ENCODE data around the gene QRSL1. TPM values are rescaled to one million over a fixed set of nuclear protein-coding genes. Genes with fewer than 3 reads are reported as not detected.
A peak's percentile ranks its signal among the peaks of the same experiment; 100 is the strongest.

QRSL1 gene
- total and polyA plus RNA-seq, 10 of the 15 experiments (the other 5 are each of a cell fraction or from before 2014, with no cell fraction given) = 11.9 to 23.5 (median 15.5) TPM

- RAD21 ChIA-PET (ENCODE audit: unreplicated experiment) = interaction anchor here (0.8 kb wide), 1 partner anchor 20 kb away, joined by 3 read pairs; no protein-coding TSS in a partner anchor
- no peak overlapping the region for H3K27ac ChIP-seq (ENCODE audit: control insufficient read depth, insufficient read depth)
- no peak overlapping the region for H3K4me3 ChIP-seq
- ATAC-seq = no peak
- WGBS (ENCODE audit: insufficient coverage, insufficient replicate concordance, low lambda C conversion rate, missing lambda C conversion rate) = 100% methylated on average over 4 of the region's 4 CpGs
- no peak overlapping the region for H3K4me2 ChIP-seq (ENCODE audit: control insufficient read depth, insufficient read depth)
- no peaks in the 10 kb centered on the region for H3K79me2 ChIP-seq (ENCODE audit: control insufficient read depth, insufficient read depth, low read length)
- TF ChIP-seq NR2F1 (conservative IDR thresholded peaks at IDR 0.05) = no peak
- peak; percentile 97 for TF ChIP-seq CBX5 (IDR thresholded peaks at IDR 0.05; ENCODE audit: low read depth)
- TF ChIP-seq CHD4 (IDR thresholded peaks at IDR 0.05) = no peak
- TF ChIP-seq IRF4 (IDR thresholded peaks at IDR 0.05; ENCODE audit: low read depth, low read length) = no peak
- no peak for TF ChIP-seq EED (IDR thresholded peaks at IDR 0.05; ENCODE audit: low read depth)
- no peak overlapping the region for H2AFZ ChIP-seq (ENCODE audit: control insufficient read depth, low read depth, low read length)
- no peak for FAIRE-seq
- H3K4me1 ChIP-seq (ENCODE audit: control insufficient read depth, insufficient read depth, low read length) = no peaks in the 10 kb centered on the region
- H4K20me1 ChIP-seq (ENCODE audit: control insufficient read depth, insufficient read depth) = no peaks in the 10 kb centered on the region
- POLR2A ChIA-PET = interaction anchor here (1.0 kb wide), 1 partner anchor 23 kb away, joined by 3 read pairs; no protein-coding TSS in a partner anchor
- H3K9me3 ChIP-seq (replicated peaks; ENCODE audit: control insufficient read depth, insufficient read depth, low read length) = peaks cover 8% of the 10 kb centered on the region
- no peaks in the 10 kb centered on the region for H3K27me3 ChIP-seq (replicated peaks in 1 of 2; ENCODE audit: control insufficient read depth in 2 of 2, insufficient read depth in 2 of 2, low read length in 1 of 2)
- H3K9ac ChIP-seq (ENCODE audit: control insufficient read depth, insufficient read depth, low read length) = no peak overlapping the region
- no TSS peak for BruUV-seq (replicated peaks)
- in situ Hi-C loops (cut with MboI) = no loop called here
- intact Hi-C loops (cut with micrococcal nuclease; ENCODE audit: unreplicated experiment) = no loop called here
- no peak for DNase-seq (ENCODE audit: low read depth, low spot score)
- H3K36me3 ChIP-seq (ENCODE audit: control insufficient read depth in 2 of 2, insufficient read depth in 2 of 2, low read length in 1 of 2) = peaks cover 4 to 20% of the 10 kb centered on the region in 2 experiments
- CTCF ChIA-PET = interaction anchor here (0.7 kb wide), 1 partner anchor 8 kb away, joined by 3 read pairs; no protein-coding TSS in a partner anchor
- SMC1A ChIA-PET (ENCODE audit: uncharacterized antibody, unreplicated experiment) = interaction anchor here (0.6 to 2.5 kb wide), 3 partner anchors 14 to 223 kb away, joined by 3 to 6 read pairs (median 6); no protein-coding TSS in a partner anchor
These were observed 29.1 kb downstream of the QRSL1 start for GRCh38 chr6:106658469-106658868.

GRCh38 chr6:106659859-106660258 is 30.5 kb downstream of the QRSL1 start:
- ChIA-PET SMC1A (ENCODE audit: uncharacterized antibody, unreplicated experiment) (interaction anchor here (0.7 to 1.8 kb wide), 3 partner anchors 14 to 88 kb away, joined by 3 to 6 read pairs (median 3); no protein-coding TSS in a partner anchor), CTCF (interaction anchor here (0.6 to 1.1 kb wide), 3 partner anchors 78 to 454 kb away, joined by 3 read pairs; no protein-coding TSS in a partner anchor), POLR2A (interaction anchor here (0.6 kb wide), 1 partner anchor 48 kb away, joined by 7 read pairs; no protein-coding TSS in a partner anchor), RAD21 (ENCODE audit: unreplicated experiment) (no interaction called here)
- Histone ChIP-seq H3K4me3 (no peak overlapping the region), H3K27me3 (replicated peaks in 1 of 2; ENCODE audit: control insufficient read depth in 2 of 2, insufficient read depth in 2 of 2, low read length in 1 of 2) (no peaks in the 10 kb centered on the region), H3K9ac (ENCODE audit: control insufficient read depth, insufficient read depth, low read length) (no peak overlapping the region), H3K27ac (ENCODE audit: control insufficient read depth, insufficient read depth) (no peak overlapping the region), H3K79me2 (ENCODE audit: control insufficient read depth, insufficient read depth, low read length) (no peaks in the 10 kb centered on the region), H3K4me2 (ENCODE audit: control insufficient read depth, insufficient read depth) (no peak overlapping the region), H3K36me3 (ENCODE audit: control insufficient read depth in 2 of 2, insufficient read depth in 2 of 2, low read length in 1 of 2) (peaks cover 4 to 23% of the 10 kb centered on the region in 2 experiments), H2AFZ (ENCODE audit: control insufficient read depth, low read depth, low read length) (no peak overlapping the region), H3K9me3 (replicated peaks; ENCODE audit: control insufficient read depth, insufficient read depth, low read length) (peaks cover 8% of the 10 kb centered on the region), H4K20me1 (ENCODE audit: control insufficient read depth, insufficient read depth) (no peaks in the 10 kb centered on the region), H3K4me1 (ENCODE audit: control insufficient read depth, insufficient read depth, low read length) (no peaks in the 10 kb centered on the region)
- ATAC-seq = no peak
- in situ Hi-C loops (cut with MboI) (no loop called here), intact Hi-C loops (cut with micrococcal nuclease; ENCODE audit: unreplicated experiment) (no loop called here)
- TF ChIP-seq RUNX3 (IDR thresholded peaks at IDR 0.05; ENCODE audit: low read length) = no peak
- TF ChIP-seq STAT1 (conservative IDR thresholded peaks at IDR 0.05) = no peak
- no peak for TF ChIP-seq ZNF592 (IDR thresholded peaks at IDR 0.05)
- TF ChIP-seq POLR2A (IDR thresholded peaks at IDR 0.05; ENCODE audit: low read depth, low read length) = no peak
- TF ChIP-seq ATF7 (IDR thresholded peaks at IDR 0.05; ENCODE audit: low read depth) = no peak
- TF ChIP-seq ELK1 (IDR thresholded peaks at IDR 0.05; ENCODE audit: low read depth, low read length) = no peak
- no peak for FAIRE-seq
- DNase-seq (ENCODE audit: low read depth, low spot score) = no peak
- no TSS peak for BruUV-seq (replicated peaks)
- WGBS (ENCODE audit: insufficient coverage, insufficient replicate concordance, low lambda C conversion rate, missing lambda C conversion rate) = 94% methylated on average over 1 of the region's 2 CpGs

All from GM12878 (cell line).